PC-9 (cell line): Measurements from ENCODE around the gene AOC1.

ENCODE experiments used
- EZH2 ChIP-seq: fragments of 200-600 bp; sonication (generic); IDR thresholded peaks from 2 replicates; pipeline ENCODE4 v1.8.0; 2017; ENCODE audit warnings: antibody characterized with exemption, low read depth
- TF ChIP-seq, protein P1 (sequence below): fragments of 200-600 bp; sonication (generic); conservative IDR thresholded peaks from 2 replicates; pipeline ENCODE4 v1.6.1; 2017; ENCODE audit warnings: mixed run types, antibody characterized with exemption, mild to moderate bottlenecking, moderate library complexity

DNA sequence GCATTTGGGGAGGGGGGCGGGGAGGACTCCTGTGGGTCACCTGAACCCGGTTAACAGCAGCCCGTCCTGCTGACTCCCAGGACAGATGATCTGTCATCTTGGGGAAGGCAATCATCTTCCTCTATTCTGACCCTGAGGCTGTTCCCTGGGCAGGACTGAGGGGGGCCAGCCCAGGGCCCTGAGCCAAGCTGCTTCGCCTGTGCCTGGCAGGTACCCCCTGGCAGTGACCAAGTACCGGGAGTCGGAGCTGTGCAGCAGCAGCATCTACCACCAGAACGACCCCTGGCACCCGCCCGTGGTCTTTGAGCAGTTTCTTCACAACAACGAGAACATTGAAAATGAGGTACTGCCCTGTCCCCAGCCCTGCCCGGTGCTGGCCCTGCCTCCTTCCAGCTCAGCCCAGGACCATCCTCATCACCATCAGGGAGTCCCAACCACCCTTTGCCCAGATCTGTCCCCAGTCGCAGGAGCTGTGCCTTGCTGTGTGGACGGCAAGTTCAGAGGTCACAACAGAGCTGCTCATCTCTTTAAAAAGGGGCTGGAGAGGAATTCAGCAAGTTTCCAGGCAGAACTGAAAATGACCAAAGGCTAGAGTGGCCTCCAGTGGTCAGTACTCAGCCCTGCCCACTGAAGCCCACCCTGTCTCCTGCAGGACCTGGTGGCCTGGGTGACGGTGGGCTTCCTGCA, 8.1 kb downstream of the AOC1 start:
- no peak for TF ChIP-seq EZH2
- TF ChIP-seq, protein P1, sequence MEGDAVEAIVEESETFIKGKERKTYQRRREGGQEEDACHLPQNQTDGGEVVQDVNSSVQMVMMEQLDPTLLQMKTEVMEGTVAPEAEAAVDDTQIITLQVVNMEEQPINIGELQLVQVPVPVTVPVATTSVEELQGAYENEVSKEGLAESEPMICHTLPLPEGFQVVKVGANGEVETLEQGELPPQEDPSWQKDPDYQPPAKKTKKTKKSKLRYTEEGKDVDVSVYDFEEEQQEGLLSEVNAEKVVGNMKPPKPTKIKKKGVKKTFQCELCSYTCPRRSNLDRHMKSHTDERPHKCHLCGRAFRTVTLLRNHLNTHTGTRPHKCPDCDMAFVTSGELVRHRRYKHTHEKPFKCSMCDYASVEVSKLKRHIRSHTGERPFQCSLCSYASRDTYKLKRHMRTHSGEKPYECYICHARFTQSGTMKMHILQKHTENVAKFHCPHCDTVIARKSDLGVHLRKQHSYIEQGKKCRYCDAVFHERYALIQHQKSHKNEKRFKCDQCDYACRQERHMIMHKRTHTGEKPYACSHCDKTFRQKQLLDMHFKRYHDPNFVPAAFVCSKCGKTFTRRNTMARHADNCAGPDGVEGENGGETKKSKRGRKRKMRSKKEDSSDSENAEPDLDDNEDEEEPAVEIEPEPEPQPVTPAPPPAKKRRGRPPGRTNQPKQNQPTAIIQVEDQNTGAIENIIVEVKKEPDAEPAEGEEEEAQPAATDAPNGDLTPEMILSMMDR, result no peak
